ENCODE results near the gene ZNF414. TPM values are rescaled to one million over a fixed set of nuclear protein-coding genes. Genes with fewer than 3 reads are reported as not detected.

The ZNF414 gene
- total and polyA plus RNA-seq, 9 of the 15 experiments (the other 6 are each of a cell fraction or from before 2014, with no cell fraction given), result 0.03 to 27.2 (median 2.2) TPM; not detected in 2

DNA sequence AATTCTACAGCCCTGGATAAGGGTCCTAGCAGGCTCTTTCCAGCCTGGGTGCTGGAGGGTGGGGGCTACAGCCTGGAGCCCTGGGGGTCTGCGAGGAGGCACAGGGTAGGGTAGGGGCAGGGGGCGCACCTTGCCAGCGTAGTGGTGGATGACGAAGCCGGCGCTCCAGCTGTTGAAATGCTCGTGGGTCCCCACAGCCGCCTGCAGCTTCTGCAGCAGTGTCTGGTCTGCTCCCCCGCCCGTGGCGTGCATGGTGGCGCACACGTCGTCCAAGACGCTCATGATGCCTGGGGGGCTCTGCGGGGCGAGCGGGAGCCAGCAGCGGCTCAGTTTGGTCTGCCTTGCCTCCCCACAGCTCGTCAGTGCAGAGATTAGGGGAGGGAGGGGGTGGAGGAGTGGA lies 30.2 kb upstream of the ZNF414 start (continued):
- TF ChIP-seq PHB (CRISPR knock-in tag; IDR thresholded peaks at IDR 0.05), result no peak

DNA sequence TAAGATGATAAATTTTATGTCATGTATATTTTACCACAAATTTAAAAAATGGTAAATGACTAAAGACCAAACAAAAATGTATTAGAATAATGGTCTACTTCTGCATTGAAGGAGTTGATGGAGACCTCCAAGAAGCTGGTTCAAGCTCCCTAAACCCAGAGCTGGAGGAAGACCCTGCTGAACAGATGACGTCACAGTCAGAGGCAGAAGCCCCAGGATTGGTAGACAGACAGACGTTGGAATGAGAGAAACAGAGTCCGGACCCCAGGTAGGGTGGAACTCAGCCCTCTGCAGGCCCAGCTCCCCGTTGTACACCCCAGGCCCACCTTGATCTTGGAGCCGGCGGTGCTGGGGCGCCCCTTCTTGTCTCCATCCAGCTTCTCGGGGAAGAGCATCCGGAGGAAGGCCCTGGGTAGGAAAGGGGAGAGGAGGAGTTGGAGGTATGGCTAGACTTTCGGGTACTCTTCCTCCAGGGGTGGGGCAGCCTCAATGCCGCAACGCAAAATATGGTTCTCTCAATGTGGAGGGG lies 25.7 kb upstream of the ZNF414 start:
- H3K4me1 ChIP-seq (replicated peaks in 1 of 2; ENCODE audit: control insufficient read depth in 2 of 2, insufficient read depth in 2 of 2, low read length in 2 of 2), result peaks cover 0 to 9% of the 10 kb centered on the region in 2 experiments; a peak in 2 of 5 replicates
- no peak overlapping the region for H3K9ac ChIP-seq (ENCODE audit: insufficient read depth in 1 of 2, low read depth in 2 of 2, low read length in 2 of 2)
- no peak for ATAC-seq
- BruUV-seq (replicated peaks), result no TSS peak
- H3K79me2 ChIP-seq (ENCODE audit: control insufficient read depth, insufficient read depth, low read length), result no peaks in the 10 kb centered on the region
- WGBS (ENCODE audit: insufficient coverage, low coverage, missing lambda C conversion rate), result 15% methylated on average over 12 of the region's 12 CpGs
- H3K9me1 ChIP-seq (ENCODE audit: control insufficient read depth, insufficient read depth, low read length), result no peaks in the 10 kb centered on the region
- FAIRE-seq, result no peak
- CTCF ChIA-PET (ENCODE audit: low intra/inter-chr PET ratio), result no interaction called here
- H3K4me2 ChIP-seq (ENCODE audit: insufficient read depth, low read length), result no peak overlapping the region
- no peaks in the 10 kb centered on the region for H3K36me3 ChIP-seq (ENCODE audit: control insufficient read depth, insufficient read depth, low read length)
- H3K27ac ChIP-seq (ENCODE audit: extremely low read depth, low read depth, low read length), result no peak overlapping the region
- POLR2A ChIA-PET, result interaction anchor here (0.6 to 1.2 kb wide), 4 partner anchors 9 to 37 kb away, joined by 3 to 4 read pairs (median 4); no protein-coding TSS in a partner anchor
- no peak overlapping the region for H2AFZ ChIP-seq (ENCODE audit: low read depth, low read length)
- in situ Hi-C loops (cut with MboI), result no loop called here
- DNase-seq (ENCODE audit: extremely low read depth in 1 of 4, low spot score in 3 of 4), result no peak
- intact Hi-C loops (cut with micrococcal nuclease), result no loop called here
- no peak overlapping the region for H3K4me3 ChIP-seq
- H3K9me3 ChIP-seq (replicated peaks; ENCODE audit: control insufficient read depth, insufficient read depth, low read depth, low read length), result no peaks in the 10 kb centered on the region
- peaks cover 8 to 22% of the 10 kb centered on the region in 2 experiments; a peak in 3 of 5 replicates for H3K27me3 ChIP-seq (ENCODE audit: control insufficient read depth in 2 of 2, insufficient read depth in 2 of 2, low read length in 2 of 2)
- H4K20me1 ChIP-seq (replicated peaks; ENCODE audit: control insufficient read depth, insufficient read depth, low read length), result no peaks in the 10 kb centered on the region
- TF ChIP-seq, protein P1, sequence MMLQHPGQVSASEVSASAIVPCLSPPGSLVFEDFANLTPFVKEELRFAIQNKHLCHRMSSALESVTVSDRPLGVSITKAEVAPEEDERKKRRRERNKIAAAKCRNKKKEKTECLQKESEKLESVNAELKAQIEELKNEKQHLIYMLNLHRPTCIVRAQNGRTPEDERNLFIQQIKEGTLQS (IDR thresholded peaks at IDR 0.05), result peak; percentile 42
- TF ChIP-seq, protein P1 (CRISPR knock-in tag; conservative IDR thresholded peaks at IDR 0.05), result no peak
- TF ChIP-seq, protein P2, sequence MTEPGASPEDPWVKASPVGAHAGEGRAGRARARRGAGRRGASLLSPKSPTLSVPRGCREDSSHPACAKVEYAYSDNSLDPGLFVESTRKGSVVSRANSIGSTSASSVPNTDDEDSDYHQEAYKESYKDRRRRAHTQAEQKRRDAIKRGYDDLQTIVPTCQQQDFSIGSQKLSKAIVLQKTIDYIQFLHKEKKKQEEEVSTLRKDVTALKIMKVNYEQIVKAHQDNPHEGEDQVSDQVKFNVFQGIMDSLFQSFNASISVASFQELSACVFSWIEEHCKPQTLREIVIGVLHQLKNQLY (CRISPR knock-in tag; conservative IDR thresholded peaks at IDR 0.05), result no peak
- no peak for TF ChIP-seq SMARCB1 (IDR thresholded peaks at IDR 0.05; ENCODE audit: insufficient read length, low read depth)
- TF ChIP-seq, protein P3, sequence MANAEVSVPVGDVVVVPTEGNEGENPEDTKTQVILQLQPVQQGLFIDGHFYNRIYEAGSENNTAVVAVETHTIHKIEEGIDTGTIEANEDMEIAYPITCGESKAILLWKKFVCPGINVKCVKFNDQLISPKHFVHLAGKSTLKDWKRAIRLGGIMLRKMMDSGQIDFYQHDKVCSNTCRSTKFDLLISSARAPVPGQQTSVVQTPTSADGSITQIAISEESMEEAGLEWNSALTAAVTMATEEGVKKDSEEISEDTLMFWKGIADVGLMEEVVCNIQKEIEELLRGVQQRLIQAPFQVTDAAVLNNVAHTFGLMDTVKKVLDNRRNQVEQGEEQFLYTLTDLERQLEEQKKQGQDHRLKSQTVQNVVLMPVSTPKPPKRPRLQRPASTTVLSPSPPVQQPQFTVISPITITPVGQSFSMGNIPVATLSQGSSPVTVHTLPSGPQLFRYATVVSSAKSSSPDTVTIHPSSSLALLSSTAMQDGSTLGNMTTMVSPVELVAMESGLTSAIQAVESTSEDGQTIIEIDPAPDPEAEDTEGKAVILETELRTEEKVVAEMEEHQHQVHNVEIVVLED (CRISPR knock-in tag; IDR thresholded peaks at IDR 0.05), result no peak
- no peak for TF ChIP-seq ARNT (IDR thresholded peaks at IDR 0.05)
- no peak for TF ChIP-seq GTF2E2 (tag; IDR thresholded peaks at IDR 0.05)
- TF ChIP-seq FOXJ3 (CRISPR knock-in tag; IDR thresholded peaks at IDR 0.05), result no peak
- TF ChIP-seq, protein P4, sequence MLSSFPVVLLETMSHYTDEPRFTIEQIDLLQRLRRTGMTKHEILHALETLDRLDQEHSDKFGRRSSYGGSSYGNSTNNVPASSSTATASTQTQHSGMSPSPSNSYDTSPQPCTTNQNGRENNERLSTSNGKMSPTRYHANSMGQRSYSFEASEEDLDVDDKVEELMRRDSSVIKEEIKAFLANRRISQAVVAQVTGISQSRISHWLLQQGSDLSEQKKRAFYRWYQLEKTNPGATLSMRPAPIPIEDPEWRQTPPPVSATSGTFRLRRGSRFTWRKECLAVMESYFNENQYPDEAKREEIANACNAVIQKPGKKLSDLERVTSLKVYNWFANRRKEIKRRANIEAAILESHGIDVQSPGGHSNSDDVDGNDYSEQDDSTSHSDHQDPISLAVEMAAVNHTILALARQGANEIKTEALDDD (IDR thresholded peaks at IDR 0.05), result no peak
- no peak for TF ChIP-seq HNRNPH1 (optimal IDR thresholded peaks at IDR 0.05; ENCODE audit: low read depth, low read length)
- TF ChIP-seq, protein P5, sequence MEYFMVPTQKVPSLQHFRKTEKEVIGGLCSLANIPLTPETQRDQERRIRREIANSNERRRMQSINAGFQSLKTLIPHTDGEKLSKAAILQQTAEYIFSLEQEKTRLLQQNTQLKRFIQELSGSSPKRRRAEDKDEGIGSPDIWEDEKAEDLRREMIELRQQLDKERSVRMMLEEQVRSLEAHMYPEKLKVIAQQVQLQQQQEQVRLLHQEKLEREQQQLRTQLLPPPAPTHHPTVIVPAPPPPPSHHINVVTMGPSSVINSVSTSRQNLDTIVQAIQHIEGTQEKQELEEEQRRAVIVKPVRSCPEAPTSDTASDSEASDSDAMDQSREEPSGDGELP (CRISPR knock-in tag; IDR thresholded peaks at IDR 0.05; ENCODE audit: borderline replicate concordance), result no peak
- no peak for TF ChIP-seq RBFOX2 (IDR thresholded peaks at IDR 0.05; ENCODE audit: low read depth, low read length)
- TF ChIP-seq ATF7 (IDR thresholded peaks at IDR 0.05), result peak; percentile 27; the same call in 1 of the 2 replicates

Measured in K562 (cell line).